Measurements from ENCODE around the gene HPDL. TPM values are rescaled to one million over a fixed set of nuclear protein-coding genes. Genes with fewer than 3 reads are reported as not detected.

Gene HPDL
- total and polyA plus RNA-seq, 10 of the 15 experiments (the other 5 are each of a cell fraction or from before 2014, with no cell fraction given) = 1.3 to 75.5 (median 31.8) TPM

- TF ChIP-seq CEBPB (IDR thresholded peaks at IDR 0.05; ENCODE audit: borderline replicate concordance in 1 of 2, low read depth in 2 of 2, low read length in 2 of 2) (no peak), ETV6 (conservative IDR thresholded peaks at IDR 0.05 in 1 of 2, IDR thresholded peaks at IDR 0.05 in 1 of 2; ENCODE audit: borderline replicate concordance in 1 of 2, low read depth in 1 of 2) (no peak; a peak in 1 of 4 replicates), CUX1 (IDR thresholded peaks at IDR 0.05; ENCODE audit: insufficient replicate concordance, low read depth, low read length) (no peak), TARDBP (IDR thresholded peaks at IDR 0.05; ENCODE audit: borderline replicate concordance) (no peak), BRCA1 (IDR thresholded peaks at IDR 0.05; ENCODE audit: low read depth, low read length) (no peak), KAT2A (conservative IDR thresholded peaks at IDR 0.05; ENCODE audit: control insufficient read depth, low read depth, low read length) (no peak), PKNOX1 (IDR thresholded peaks at IDR 0.05) (no peak; the same call in 1 of the 2 replicates), CBX3 (IDR thresholded peaks at IDR 0.05; ENCODE audit: borderline replicate concordance, low read depth) (no peak), SMARCA5 (IDR thresholded peaks at IDR 0.05) (peak; percentile 94), FOXK2 (IDR thresholded peaks at IDR 0.05) (no peak), EP300 (IDR thresholded peaks at IDR 0.05; ENCODE audit: borderline replicate concordance in 1 of 2, control insufficient read depth in 1 of 2, low read depth in 2 of 2, low read length in 2 of 2) (no peak), SRF (IDR thresholded peaks at IDR 0.05; ENCODE audit: low read depth in 2 of 2, low read length in 2 of 2) (peak; percentile 39 to 81; a peak in 2 of 4 replicates), SP1 (IDR thresholded peaks at IDR 0.05; ENCODE audit: low read depth, low read length) (no peak), MEF2A (IDR thresholded peaks at IDR 0.05; ENCODE audit: insufficient read depth, low read depth, low read length) (no peak), SIX5 (IDR thresholded peaks at IDR 0.05; ENCODE audit: low read depth, low read length, severe bottlenecking) (no peak), ATF2 (IDR thresholded peaks at IDR 0.05; ENCODE audit: low read length) (no peak), TCF7 (IDR thresholded peaks at IDR 0.05; ENCODE audit: borderline replicate concordance) (peak; percentile 97), HSF1 (IDR thresholded peaks at IDR 0.05; ENCODE audit: low read depth, low read length) (no peak)
- TF ChIP-seq, protein P1, sequence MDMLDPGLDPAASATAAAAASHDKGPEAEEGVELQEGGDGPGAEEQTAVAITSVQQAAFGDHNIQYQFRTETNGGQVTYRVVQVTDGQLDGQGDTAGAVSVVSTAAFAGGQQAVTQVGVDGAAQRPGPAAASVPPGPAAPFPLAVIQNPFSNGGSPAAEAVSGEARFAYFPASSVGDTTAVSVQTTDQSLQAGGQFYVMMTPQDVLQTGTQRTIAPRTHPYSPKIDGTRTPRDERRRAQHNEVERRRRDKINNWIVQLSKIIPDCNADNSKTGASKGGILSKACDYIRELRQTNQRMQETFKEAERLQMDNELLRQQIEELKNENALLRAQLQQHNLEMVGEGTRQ (IDR thresholded peaks at IDR 0.05; ENCODE audit: borderline replicate concordance, low read depth, low read length) = no peak
Observed at GRCh38 chr1:45303520-45304310, 23.0 kb upstream of the HPDL start (continued).
